ENCODE data around the gene EVL. TPM values are rescaled to one million over a fixed set of nuclear protein-coding genes. Genes with fewer than 3 reads are reported as not detected.
A peak's percentile ranks its signal among the peaks of the same experiment; 100 is the strongest.

Gene EVL
- total RNA-seq, 1 donor from 2014 or later = 98.9 TPM

GRCh38 chr14:100115726-100116125 lies 50.5 kb downstream of the EVL start:
- peaks cover 23% of the 10 kb centered on the region for H3K4me1 Mint-ChIP-seq (ENCODE audit: low read depth)

GRCh38 chr14:100116134-100116533 lies 50.9 kb downstream of the EVL start:
- Mint-ChIP-seq H3K9me3 (ENCODE audit: low read depth) (no peaks in the 10 kb centered on the region), H3K27me3 (ENCODE audit: low read depth) (no peaks in the 10 kb centered on the region), H3K4me1 (ENCODE audit: low read depth) (peaks cover 23% of the 10 kb centered on the region), H3K27ac (ENCODE audit: unreplicated experiment) (no peak overlapping the region), H3K36me3 (ENCODE audit: low read depth) (peaks cover 12% of the 10 kb centered on the region), H3K4me3 (ENCODE audit: unreplicated experiment) (no peak overlapping the region)
- no peak for DNase-seq (ENCODE audit: low spot score)
- TF ChIP-seq CTCF (IDR thresholded peaks at IDR 0.05) = no peak

More at GRCh38 chr14:100115726-100116125, 50.5 kb downstream of the EVL start:
- Mint-ChIP-seq H3K27ac (ENCODE audit: unreplicated experiment) (no peak overlapping the region), H3K9me3 (ENCODE audit: low read depth) (no peaks in the 10 kb centered on the region), H3K4me3 (ENCODE audit: unreplicated experiment) (no peak overlapping the region), H3K27me3 (ENCODE audit: low read depth) (no peaks in the 10 kb centered on the region), H3K36me3 (ENCODE audit: low read depth) (peaks cover 12% of the 10 kb centered on the region)
- no peak for TF ChIP-seq CTCF (IDR thresholded peaks at IDR 0.05)
- no peak for DNase-seq (ENCODE audit: low spot score)

GRCh38 chr14:100117026-100117425 lies 51.8 kb downstream of the EVL start:
- DNase-seq (ENCODE audit: low spot score) = peak; percentile 81
- Mint-ChIP-seq H3K27me3 (ENCODE audit: low read depth) (no peaks in the 10 kb centered on the region), H3K4me1 (ENCODE audit: low read depth) (peaks cover 16% of the 10 kb centered on the region), H3K27ac (ENCODE audit: unreplicated experiment) (no peak overlapping the region), H3K9me3 (ENCODE audit: low read depth) (no peaks in the 10 kb centered on the region), H3K36me3 (ENCODE audit: low read depth) (peaks cover 12% of the 10 kb centered on the region), H3K4me3 (ENCODE audit: unreplicated experiment) (no peak overlapping the region)
- no peak for TF ChIP-seq CTCF (IDR thresholded peaks at IDR 0.05)

GRCh38 chr14:100117633-100118395 lies 52.6 kb downstream of the EVL start:
- Mint-ChIP-seq H3K4me3 (ENCODE audit: unreplicated experiment) (no peak overlapping the region), H3K27ac (ENCODE audit: unreplicated experiment) (no peak overlapping the region), H3K4me1 (ENCODE audit: low read depth) (peaks cover 8% of the 10 kb centered on the region), H3K9me3 (ENCODE audit: low read depth) (no peaks in the 10 kb centered on the region), H3K27me3 (ENCODE audit: low read depth) (no peaks in the 10 kb centered on the region), H3K36me3 (ENCODE audit: low read depth) (peaks cover 12% of the 10 kb centered on the region)
- no peak for TF ChIP-seq CTCF (IDR thresholded peaks at IDR 0.05)
- DNase-seq (ENCODE audit: low spot score) = no peak

GRCh38 chr14:100118396-100119011 lies 53.3 kb downstream of the EVL start:
- no peak overlapping the region for H3K27ac Mint-ChIP-seq (ENCODE audit: unreplicated experiment)
- peaks cover 9% of the 10 kb centered on the region for H3K36me3 Mint-ChIP-seq (ENCODE audit: low read depth)
- H3K9me3 Mint-ChIP-seq (ENCODE audit: low read depth) = no peaks in the 10 kb centered on the region
- H3K27me3 Mint-ChIP-seq (ENCODE audit: low read depth) = no peaks in the 10 kb centered on the region
- peaks cover 3% of the 10 kb centered on the region for H3K4me1 Mint-ChIP-seq (ENCODE audit: low read depth)
- no peak overlapping the region for H3K4me3 Mint-ChIP-seq (ENCODE audit: unreplicated experiment)
- TF ChIP-seq CTCF (IDR thresholded peaks at IDR 0.05) = no peak
- DNase-seq (ENCODE audit: low spot score) = no peak

Data from chondrocyte (in vitro differentiated cells).